ENCODE data around the gene DDAH1. TPM values are rescaled to one million over a fixed set of nuclear protein-coding genes. Genes with fewer than 3 reads are reported as not detected.
"Not testable (repeated sequence)": the region's sequence is repeated elsewhere in the genome, so short reads cannot be mapped to it uniquely, and the experiment has no call there.

Gene DDAH1
- total RNA-seq, result 36.8 and 45.9 TPM in 2 replicates

- DNase-seq (ENCODE audit: low read depth in 2 of 2), result peak in 1 of 2 donors; percentile 77
Observed at GRCh38 chr1:85465099-85465785, at the start of gene DDAH1. Gene DDAH1, minus strand, starts transcription at chr1:85465159. Its CDS starts 114 bp downstream, at chr1:85465045.

GRCh38 chr1:85513998-85514397 is 49.0 kb upstream of the DDAH1 start:
- DNase-seq (ENCODE audit: low read depth in 2 of 2), result not testable (repeated sequence)

GRCh38 chr1:85504417-85504816 is 39.5 kb upstream of the DDAH1 start:
- DNase-seq (ENCODE audit: low read depth in 2 of 2), result no peak

GRCh38 chr1:85502625-85503083 is 37.7 kb upstream of the DDAH1 start:
- peak; percentile 75 to 83 for DNase-seq (ENCODE audit: low read depth in 2 of 2)

GRCh38 chr1:85502171-85502570 is 37.2 kb upstream of the DDAH1 start:
- DNase-seq (ENCODE audit: low read depth in 2 of 2), result peak in 1 of 2 donors; percentile 22

- DNase-seq (ENCODE audit: low read depth in 2 of 2), result no peak
Observed at GRCh38 chr1:85501355-85501898, 36.5 kb upstream of the DDAH1 start.

- no peak for DNase-seq (ENCODE audit: low read depth in 2 of 2)
Observed at GRCh38 chr1:85496941-85497582, 32.1 kb upstream of the DDAH1 start.

GRCh38 chr1:85495556-85495955 is 30.6 kb upstream of the DDAH1 start:
- DNase-seq (ENCODE audit: low read depth in 2 of 2), result no peak

GRCh38 chr1:85494904-85495266 is 29.9 kb upstream of the DDAH1 start:
- DNase-seq (ENCODE audit: low read depth in 2 of 2), result no peak

GRCh38 chr1:85494074-85494903 is 29.3 kb upstream of the DDAH1 start:
- DNase-seq (ENCODE audit: low read depth in 2 of 2), result no peak

- DNase-seq (ENCODE audit: low read depth in 2 of 2), result no peak
Observed at GRCh38 chr1:85490270-85490985, 25.5 kb upstream of the DDAH1 start.

GRCh38 chr1:85488126-85488525 is 23.2 kb upstream of the DDAH1 start:
- DNase-seq (ENCODE audit: low read depth in 2 of 2), result no peak

- DNase-seq (ENCODE audit: low read depth in 2 of 2), result no peak
Observed at GRCh38 chr1:85485516-85485915, 20.6 kb upstream of the DDAH1 start.

- DNase-seq (ENCODE audit: low read depth in 2 of 2), result no peak
Observed at GRCh38 chr1:85484716-85485115, 19.8 kb upstream of the DDAH1 start.

GRCh38 chr1:85484264-85484663 is 19.3 kb upstream of the DDAH1 start:
- DNase-seq (ENCODE audit: low read depth in 2 of 2), result peak; percentile 30 to 53

GRCh38 chr1:85481688-85482087 is 16.7 kb upstream of the DDAH1 start:
- DNase-seq (ENCODE audit: low read depth in 2 of 2), result no peak

- no peak for DNase-seq (ENCODE audit: low read depth in 2 of 2)
Observed at GRCh38 chr1:85480566-85480965, 15.6 kb upstream of the DDAH1 start.

GRCh38 chr1:85479491-85479890 is 14.5 kb upstream of the DDAH1 start:
- no peak for DNase-seq (ENCODE audit: low read depth in 2 of 2)

GRCh38 chr1:85478366-85478765 is 13.4 kb upstream of the DDAH1 start:
- DNase-seq (ENCODE audit: low read depth in 2 of 2), result no peak

GRCh38 chr1:85475055-85475454 is 10.1 kb upstream of the DDAH1 start:
- DNase-seq (ENCODE audit: low read depth in 2 of 2), result no peak

GRCh38 chr1:85473390-85473789 is 8.4 kb upstream of the DDAH1 start:
- DNase-seq (ENCODE audit: low read depth in 2 of 2), result no peak

Measured in dermis microvascular lymphatic vessel endothelial cell (primary cell).